ENCODE results near the gene FIGLA.

The FIGLA gene

GRCh38 chr2:70790136-70790828 lies at the start of gene FIGLA:
Gene FIGLA (minus strand): TSS chr2:70790643. CDS start chr2:70790638, 5 bp downstream.
- no peak for DNase-seq (ENCODE audit: low spot score)

- no peak for DNase-seq (ENCODE audit: low spot score)
Observed at GRCh38 chr2:70837980-70838925, 47.8 kb upstream of the FIGLA start.

- no peak for DNase-seq (ENCODE audit: low spot score)
Observed at GRCh38 chr2:70835643-70836042, 45.2 kb upstream of the FIGLA start, which contains the start of gene CD207. Gene CD207 (minus strand): TSS chr2:70835816. CDS start chr2:70835776, 40 bp downstream.

- DNase-seq (ENCODE audit: low spot score), result no peak
Observed at GRCh38 chr2:70834881-70835280, 44.4 kb upstream of the FIGLA start.

GRCh38 chr2:70834106-70834505 lies 43.7 kb upstream of the FIGLA start:
- DNase-seq (ENCODE audit: low spot score), result no peak

GRCh38 chr2:70833246-70833645 lies 42.8 kb upstream of the FIGLA start:
- no peak for DNase-seq (ENCODE audit: low spot score)

GRCh38 chr2:70832386-70832785 lies 41.9 kb upstream of the FIGLA start:
- DNase-seq (ENCODE audit: low spot score), result no peak

- no peak for DNase-seq (ENCODE audit: low spot score)
Observed at GRCh38 chr2:70831861-70832260, 41.4 kb upstream of the FIGLA start.

GRCh38 chr2:70830366-70830765 lies 39.9 kb upstream of the FIGLA start:
- DNase-seq (ENCODE audit: low spot score), result no peak

- no peak for DNase-seq (ENCODE audit: low spot score)
Observed at GRCh38 chr2:70829916-70830315, 39.5 kb upstream of the FIGLA start.

- DNase-seq (ENCODE audit: low spot score), result no peak
Observed at GRCh38 chr2:70828914-70829824, 38.7 kb upstream of the FIGLA start.

GRCh38 chr2:70828115-70828514 lies 37.7 kb upstream of the FIGLA start:
- DNase-seq (ENCODE audit: low spot score), result no peak

- DNase-seq (ENCODE audit: low spot score), result no peak
Observed at GRCh38 chr2:70827388-70827787, 36.9 kb upstream of the FIGLA start.

- DNase-seq (ENCODE audit: low spot score), result no peak
Observed at GRCh38 chr2:70826696-70827350, 36.4 kb upstream of the FIGLA start.

- no peak for DNase-seq (ENCODE audit: low spot score)
Observed at GRCh38 chr2:70823249-70823648, 32.8 kb upstream of the FIGLA start.

- no peak for DNase-seq (ENCODE audit: low spot score)
Observed at GRCh38 chr2:70822843-70823242, 32.4 kb upstream of the FIGLA start.

- DNase-seq (ENCODE audit: low spot score), result no peak
Observed at GRCh38 chr2:70820499-70820898, 30.1 kb upstream of the FIGLA start, which contains the start of gene CLEC4F. Gene CLEC4F (minus strand): TSS chr2:70820599. CDS start chr2:70820523, 76 bp downstream.

GRCh38 chr2:70817284-70817954 lies 27.0 kb upstream of the FIGLA start:
- DNase-seq (ENCODE audit: low spot score), result no peak

GRCh38 chr2:70816726-70817125 lies 26.3 kb upstream of the FIGLA start:
- DNase-seq (ENCODE audit: low spot score), result no peak
